ENCODE results near the gene TTC7B. TPM values are rescaled to one million over a fixed set of nuclear protein-coding genes. Genes with fewer than 3 reads are reported as not detected.

The TTC7B gene
- total and polyA plus RNA-seq, 2 of the 8 experiments (the other 6 are each of a cell fraction or from before 2014, with no cell fraction given): 23.7 to 34.0 TPM

GRCh38 chr14:90812109-90812508, 4.1 kb downstream of the TTC7B start (continued):
- no peak for TF ChIP-seq CHD7 (IDR thresholded peaks at IDR 0.05; ENCODE audit: insufficient replicate concordance, low read length)
- TF ChIP-seq SUZ12 (IDR thresholded peaks at IDR 0.05; ENCODE audit: low read length): no peak
- TF ChIP-seq JUN (IDR thresholded peaks at IDR 0.05; ENCODE audit: low read depth, low read length): no peak
- no peak for TF ChIP-seq RNF2 (IDR thresholded peaks at IDR 0.05; ENCODE audit: borderline replicate concordance, low read depth, low read length, missing control alignments, poor library complexity, severe bottlenecking)
- TF ChIP-seq EZH2 (IDR thresholded peaks at IDR 0.05; ENCODE audit: low read depth, low read length, severe bottlenecking): no peak
- TF ChIP-seq CBX8 (IDR thresholded peaks at IDR 0.05; ENCODE audit: borderline replicate concordance, low read depth, low read length): no peak
- no peak for TF ChIP-seq KDM4A (IDR thresholded peaks at IDR 0.05; ENCODE audit: low read depth, low read length, severe bottlenecking)
- no peak for TF ChIP-seq SIX5 (IDR thresholded peaks at IDR 0.05; ENCODE audit: low read depth, low read length)
- TF ChIP-seq ATF2 (IDR thresholded peaks at IDR 0.05; ENCODE audit: low read length): no peak
